Omental fat pad (tissue), 4 donors: ENCODE data around the gene SENP5. TPM values are rescaled to one million over a fixed set of nuclear protein-coding genes. Genes with fewer than 3 reads are reported as not detected.

Experiments
- ATAC-seq: fragments of 150-250 bp; one replicate; pipeline ENCODE4 v1.9.1; 2016; ENCODE audit warnings: mild to moderate bottlenecking, moderate library complexity; ENCODE audit not compliant: low FRiP score
- DNase-seq: peaks from one replicate; pipeline ENCODE4 v3.0.0-alpha.2; 2019; ENCODE audit warnings: low spot score
- total RNA-seq, 4 donors: library from RNA; depleted of rRNA; stranded (reverse); fragments of >200 nt; gene quantifications; one replicate each; pipeline ENCODE4 v1.1.0, GENCODE V29; 2016
- TF ChIP-seq, protein P1 (sequence below), 3 donors: fragments of 450-650 bp; IDR thresholded peaks; one replicate each; pipeline ENCODE4 v1.5.1; 2016 to 2017; ENCODE audit warnings: antibody characterized with exemption in 3 of 3, mild to moderate bottlenecking in 3 of 3, moderate library complexity in 2 of 3

Gene SENP5
- total RNA-seq, 4 donors from 2014 or later: 31.3 to 69.9 (median 41.3) TPM

DNA sequence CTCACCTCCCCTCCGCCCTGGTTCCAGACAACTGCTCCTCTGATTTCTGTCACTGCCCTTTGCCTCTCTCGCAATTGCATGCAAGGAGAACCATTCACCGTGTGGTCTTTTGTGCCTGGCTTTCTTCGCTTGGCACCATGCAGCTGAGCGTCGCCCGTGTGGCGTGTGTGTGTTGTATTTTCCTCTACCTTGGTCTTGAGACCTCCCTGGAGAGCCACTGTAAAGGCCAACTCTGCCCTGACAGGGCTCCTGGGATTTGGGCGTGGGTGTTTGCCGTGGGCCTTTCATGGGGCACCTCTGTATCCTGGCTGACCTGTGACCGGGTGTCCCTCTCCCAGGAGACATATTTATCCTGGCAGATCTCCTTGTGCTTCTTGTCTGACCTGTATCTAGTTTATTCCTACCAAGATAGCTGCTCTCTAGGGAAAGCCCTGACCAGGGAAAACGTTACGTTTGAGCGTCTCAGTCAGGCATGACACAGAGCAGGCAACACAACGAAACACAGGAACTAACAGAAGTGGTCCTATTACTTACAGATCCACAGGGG, 102.9 kb downstream of the SENP5 start:
- DNase-seq (no peak), ATAC-seq (no peak)
- TF ChIP-seq, protein P1, sequence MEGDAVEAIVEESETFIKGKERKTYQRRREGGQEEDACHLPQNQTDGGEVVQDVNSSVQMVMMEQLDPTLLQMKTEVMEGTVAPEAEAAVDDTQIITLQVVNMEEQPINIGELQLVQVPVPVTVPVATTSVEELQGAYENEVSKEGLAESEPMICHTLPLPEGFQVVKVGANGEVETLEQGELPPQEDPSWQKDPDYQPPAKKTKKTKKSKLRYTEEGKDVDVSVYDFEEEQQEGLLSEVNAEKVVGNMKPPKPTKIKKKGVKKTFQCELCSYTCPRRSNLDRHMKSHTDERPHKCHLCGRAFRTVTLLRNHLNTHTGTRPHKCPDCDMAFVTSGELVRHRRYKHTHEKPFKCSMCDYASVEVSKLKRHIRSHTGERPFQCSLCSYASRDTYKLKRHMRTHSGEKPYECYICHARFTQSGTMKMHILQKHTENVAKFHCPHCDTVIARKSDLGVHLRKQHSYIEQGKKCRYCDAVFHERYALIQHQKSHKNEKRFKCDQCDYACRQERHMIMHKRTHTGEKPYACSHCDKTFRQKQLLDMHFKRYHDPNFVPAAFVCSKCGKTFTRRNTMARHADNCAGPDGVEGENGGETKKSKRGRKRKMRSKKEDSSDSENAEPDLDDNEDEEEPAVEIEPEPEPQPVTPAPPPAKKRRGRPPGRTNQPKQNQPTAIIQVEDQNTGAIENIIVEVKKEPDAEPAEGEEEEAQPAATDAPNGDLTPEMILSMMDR (IDR thresholded peaks at IDR 0.05): no peak

DNA sequence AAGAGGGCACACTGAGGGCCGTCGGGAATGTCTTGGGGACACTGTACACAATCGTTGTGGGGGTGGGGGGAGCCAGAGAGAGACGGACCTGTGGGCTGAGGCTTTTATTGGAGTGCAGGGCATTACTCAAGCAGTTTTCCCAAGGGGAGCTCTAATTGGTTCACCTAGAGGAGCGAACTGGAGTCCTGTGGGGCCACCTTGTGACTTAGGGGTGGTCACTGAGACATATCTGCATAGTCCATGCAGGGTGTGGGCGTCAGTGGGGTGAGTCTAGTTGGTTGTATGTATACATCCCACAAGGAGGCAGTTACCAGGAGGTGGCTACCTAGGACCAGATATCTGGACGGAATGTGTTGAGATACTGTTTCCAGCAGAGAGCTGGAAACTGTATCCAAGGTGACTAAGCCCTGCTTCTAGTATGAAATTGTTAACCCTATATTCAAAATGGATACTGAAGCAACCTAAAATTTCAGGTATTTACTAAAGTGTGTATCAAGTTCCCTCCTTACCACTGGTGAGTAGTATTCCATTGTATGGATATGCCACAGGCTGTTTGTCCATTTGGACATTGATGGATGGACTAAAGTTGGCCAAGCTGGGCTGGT, 103.5 kb downstream of the SENP5 start:
- DNase-seq (no peak), ATAC-seq (no peak)
- TF ChIP-seq, protein P1 (IDR thresholded peaks at IDR 0.05): no peak

DNA sequence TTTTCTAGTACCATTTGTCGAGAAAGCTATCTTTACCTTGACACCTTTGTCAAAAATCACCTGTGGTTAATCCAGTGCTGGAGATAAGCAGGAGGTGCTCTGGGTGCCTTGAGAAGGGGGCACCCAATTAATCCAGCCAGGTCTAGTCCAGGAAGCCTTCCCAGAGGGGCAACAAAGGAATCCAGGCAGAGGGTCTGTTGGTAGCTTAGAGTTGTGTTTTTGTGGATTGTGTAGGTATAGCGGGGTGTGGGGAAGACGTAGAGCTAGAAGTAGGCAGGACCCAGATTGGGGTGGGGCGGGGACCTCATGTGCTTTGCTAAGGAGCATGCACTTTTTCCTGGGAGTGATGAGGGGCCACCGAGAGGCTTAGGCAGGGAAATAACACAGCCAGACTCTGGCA, 106.9 kb downstream of the SENP5 start:
- no peak for DNase-seq
- TF ChIP-seq, protein P1 (IDR thresholded peaks at IDR 0.05): no peak
- ATAC-seq: no peak

DNA sequence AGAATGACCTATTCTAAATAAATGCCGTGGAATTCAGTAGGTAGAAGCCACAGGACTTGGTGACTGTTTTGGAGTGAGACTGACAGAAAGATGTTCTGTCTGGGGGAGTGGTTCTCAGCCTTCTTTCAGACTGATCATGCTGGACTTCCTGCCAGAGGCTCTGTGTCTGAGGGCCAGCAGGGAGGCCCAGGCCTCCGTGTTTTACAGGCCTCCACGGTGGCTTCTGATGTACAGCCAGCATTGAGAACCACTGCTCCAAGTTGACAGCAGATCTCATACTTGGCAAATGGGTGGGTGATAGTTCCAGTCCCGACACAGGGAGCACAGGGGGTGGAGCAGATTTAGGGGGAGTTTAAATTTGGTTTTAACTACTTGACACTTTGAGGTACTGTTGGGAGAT, 107.6 kb downstream of the SENP5 start:
- TF ChIP-seq, protein P1 (IDR thresholded peaks at IDR 0.05): no peak
- DNase-seq: no peak

DNA sequence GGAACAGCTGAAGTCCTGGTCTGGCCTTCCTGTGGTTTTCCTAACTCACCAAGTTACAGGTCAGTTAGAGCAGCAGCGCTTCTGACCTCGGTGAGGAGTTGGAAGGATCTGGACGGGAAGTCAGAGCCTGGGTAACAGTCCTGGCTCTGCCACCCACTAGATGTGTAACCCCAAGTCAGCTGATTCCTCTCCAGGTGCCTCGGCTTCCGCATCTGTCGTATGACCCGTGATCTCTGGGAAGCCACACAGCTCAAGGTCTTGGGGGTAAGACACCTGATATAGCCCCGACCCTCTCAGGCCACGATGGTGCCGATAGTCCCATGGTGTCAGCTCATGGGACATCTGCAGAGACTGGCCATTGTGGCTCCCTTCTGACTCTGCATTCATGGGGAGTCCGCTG, 109.2 kb downstream of the SENP5 start:
- ATAC-seq (no peak), DNase-seq (no peak)
- TF ChIP-seq, protein P1 (IDR thresholded peaks at IDR 0.05): no peak

More for the DNA sequence above, 107.6 kb downstream of the SENP5 start:
- ATAC-seq: no peak

DNA sequence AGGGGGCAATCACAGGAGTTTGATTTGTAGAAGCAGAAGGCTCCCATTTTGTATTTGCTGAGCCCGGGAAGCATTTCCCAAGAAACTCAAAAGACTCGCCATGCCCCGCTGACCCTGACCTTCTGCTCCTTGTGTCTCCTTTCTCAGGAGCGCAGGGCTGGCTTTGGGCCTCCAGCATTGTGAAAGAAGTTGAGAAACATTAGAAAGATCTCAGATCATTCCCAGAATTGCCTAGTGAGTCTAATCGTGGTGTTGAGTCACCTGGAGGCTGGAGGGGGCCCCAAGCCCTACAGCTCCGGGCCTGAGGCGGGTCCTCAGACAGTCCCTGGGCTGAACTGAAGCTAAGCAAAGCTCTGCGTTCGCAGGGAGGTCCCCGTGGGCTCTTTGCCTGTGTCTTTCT, 111.8 kb downstream of the SENP5 start:
- DNase-seq (peak; percentile 76), ATAC-seq (peak; percentile 88)
- TF ChIP-seq, protein P1 (IDR thresholded peaks at IDR 0.05): no peak

DNA sequence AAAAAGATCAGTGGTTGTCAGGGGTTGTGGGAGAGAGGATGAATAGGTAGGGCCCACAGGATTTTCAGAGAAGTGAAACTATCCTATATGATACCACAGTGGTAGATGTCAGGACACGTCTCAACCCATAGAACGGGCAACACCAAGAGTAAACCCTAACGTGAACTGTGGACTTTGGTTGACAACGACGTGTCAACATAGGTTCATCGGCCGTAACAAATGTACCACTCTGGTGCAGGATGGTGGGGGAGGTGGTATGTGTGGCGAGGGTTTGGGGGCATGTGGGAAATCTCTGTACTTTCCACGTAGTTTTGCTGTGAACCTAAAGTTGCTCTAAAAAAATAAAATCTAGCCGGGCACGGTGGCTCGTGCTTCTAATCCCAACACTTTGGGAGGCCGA, 113.9 kb downstream of the SENP5 start:
- TF ChIP-seq, protein P1 (IDR thresholded peaks at IDR 0.05): no peak
- DNase-seq (no peak), ATAC-seq (no peak)
